OCI-LY3 (cell line): Measurements from ENCODE around the gene DEDD2.

Experiments
- H2AFZ ChIP-seq: fragments of 200-600, 300-600 bp; shearing (Covaris generic); 2 replicates; pipeline ENCODE4 v1.6.0; 2014; ENCODE audit warnings: antibody characterized with exemption, low read depth, low read length
- H3K27ac ChIP-seq: fragments of 200-600, 300-600 bp; sonication (generic); 2 replicates; pipeline ENCODE4 v1.5.1; 2014; ENCODE audit warnings: mild to moderate bottlenecking, low read length, moderate library complexity, mixed read lengths
- H3K27me3 ChIP-seq: fragments of 200-600, 300-600 bp; sonication (generic); 2 replicates; pipeline ENCODE4 v1.6.1; 2014; ENCODE audit warnings: low read depth, low read length, mixed read lengths
- H3K36me3 ChIP-seq: fragments of 200-600, 300-600 bp; sonication (generic); replicated peaks from 2 replicates; pipeline ENCODE3; 2014; ENCODE audit warnings: low read depth, low read length, mixed read lengths
- H3K4me1 ChIP-seq: fragments of 300-600, 200-600 bp; sonication (generic); 2 replicates; pipeline ENCODE4 v1.6.1; 2014; ENCODE audit warnings: low read length, mixed read lengths
- H3K4me2 ChIP-seq: fragments of 200-600, 300-600 bp; sonication (generic); 2 replicates; pipeline ENCODE4 v1.6.1; 2014; ENCODE audit warnings: low read length, mixed read lengths
- H3K4me3 ChIP-seq: fragments of 300-600, 200-600 bp; sonication (generic); 2 replicates; pipeline ENCODE4 v1.5.1; 2014; ENCODE audit warnings: antibody characterized with exemption, mild to moderate bottlenecking, low read length, moderate library complexity
- H3K79me2 ChIP-seq: fragments of 300-600, 200-600 bp; shearing (Covaris generic); 2 replicates; pipeline ENCODE4 v1.6.1; 2014; ENCODE audit warnings: mild to moderate bottlenecking, low read length, mixed read lengths
- H3K9ac ChIP-seq: fragments of 300-600, 200-600 bp; shearing (Covaris generic); 2 replicates; pipeline ENCODE4 v1.6.0; 2014; ENCODE audit warnings: mild to moderate bottlenecking, low read length, moderate library complexity
- H3K9me3 ChIP-seq: fragments of 200-600, 300-600 bp; shearing (Covaris generic); 2 replicates; pipeline ENCODE4 v1.6.1; 2014; ENCODE audit warnings: low read length, mixed read lengths; ENCODE audit not compliant: insufficient read depth
- H4K20me1 ChIP-seq: fragments of 200-600, 300-600 bp; sonication (generic); 2 replicates; pipeline ENCODE4 v1.6.1; 2016; ENCODE audit warnings: low read length, mixed read lengths; ENCODE audit not compliant: insufficient read depth
- EZH2phosphoT487 ChIP-seq: fragments of 200-600 bp; shearing (Covaris generic); IDR thresholded peaks from 2 replicates; pipeline ENCODE4 v1.6.1; 2018; ENCODE audit warnings: antibody characterized with exemption, mixed run types, low read depth
- TF ChIP-seq, protein P1 (sequence below): fragments of 200-600, 300-600 bp; sonication (generic); IDR thresholded peaks from 2 replicates; pipeline ENCODE4 v1.5.1; 2014; ENCODE audit warnings: antibody characterized with exemption, low read length, low read depth

The DEDD2 gene

DNA sequence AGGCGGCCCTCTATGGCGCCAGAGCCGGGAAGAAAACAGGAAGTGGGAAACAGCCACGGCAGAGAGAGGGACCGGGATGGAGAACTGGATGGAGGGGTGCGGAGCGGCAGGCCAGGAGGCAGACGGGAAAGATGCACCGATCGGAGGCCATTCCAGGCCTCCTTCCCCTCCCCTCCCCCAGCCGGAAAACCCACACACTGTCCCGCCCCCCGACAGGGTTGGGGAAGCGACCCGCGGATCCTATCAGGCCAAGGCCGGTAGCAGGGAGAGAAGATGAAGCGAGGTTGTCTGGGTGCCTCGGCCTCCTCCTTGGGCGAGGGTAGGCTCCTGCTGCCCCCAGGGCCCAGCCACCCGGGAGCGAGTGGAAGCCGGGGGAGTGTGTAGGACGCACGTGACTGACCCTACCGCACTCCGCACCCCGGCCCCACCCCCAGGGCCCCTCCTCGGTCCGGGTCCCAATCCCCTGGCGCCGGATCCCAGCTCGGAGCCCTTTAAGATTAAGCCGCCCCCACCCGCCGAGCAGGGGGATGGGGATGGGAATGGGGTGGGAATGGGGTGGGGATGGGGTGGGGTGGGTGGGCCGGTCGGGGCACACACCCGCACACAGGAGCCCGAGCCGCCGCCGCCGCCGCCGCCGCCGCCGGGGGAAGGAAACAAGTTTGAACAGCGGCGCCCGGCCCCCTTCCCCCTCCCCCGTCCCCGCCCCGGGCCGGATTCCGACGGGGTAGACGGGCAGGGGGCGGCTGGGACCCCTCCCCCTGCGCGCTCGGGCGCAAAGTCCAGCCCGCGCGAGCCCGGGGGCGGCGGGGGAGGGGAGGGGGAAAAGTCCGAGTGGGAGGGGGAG lies 36.0 kb upstream of the DEDD2 start:
- Histone ChIP-seq H2AFZ (no peak overlapping the region), H3K4me1 (peaks cover 17% of the 10 kb centered on the region), H3K27me3 (peaks cover 11% of the 10 kb centered on the region; the same call in 1 of the 2 replicates), H3K9me3 (no peaks in the 10 kb centered on the region), H3K27ac (peak overlapping the region; percentile 83), H3K9ac (peak overlapping the region; percentile 96), H3K79me2 (peaks cover 55% of the 10 kb centered on the region), H3K4me2 (peak overlapping the region; percentile 97), H3K4me3 (peak overlapping the region; percentile 93), H4K20me1 (peaks cover 31% of the 10 kb centered on the region), H3K36me3 (peaks cover 7% of the 10 kb centered on the region)
- no peak for TF ChIP-seq EZH2phosphoT487

DNA sequence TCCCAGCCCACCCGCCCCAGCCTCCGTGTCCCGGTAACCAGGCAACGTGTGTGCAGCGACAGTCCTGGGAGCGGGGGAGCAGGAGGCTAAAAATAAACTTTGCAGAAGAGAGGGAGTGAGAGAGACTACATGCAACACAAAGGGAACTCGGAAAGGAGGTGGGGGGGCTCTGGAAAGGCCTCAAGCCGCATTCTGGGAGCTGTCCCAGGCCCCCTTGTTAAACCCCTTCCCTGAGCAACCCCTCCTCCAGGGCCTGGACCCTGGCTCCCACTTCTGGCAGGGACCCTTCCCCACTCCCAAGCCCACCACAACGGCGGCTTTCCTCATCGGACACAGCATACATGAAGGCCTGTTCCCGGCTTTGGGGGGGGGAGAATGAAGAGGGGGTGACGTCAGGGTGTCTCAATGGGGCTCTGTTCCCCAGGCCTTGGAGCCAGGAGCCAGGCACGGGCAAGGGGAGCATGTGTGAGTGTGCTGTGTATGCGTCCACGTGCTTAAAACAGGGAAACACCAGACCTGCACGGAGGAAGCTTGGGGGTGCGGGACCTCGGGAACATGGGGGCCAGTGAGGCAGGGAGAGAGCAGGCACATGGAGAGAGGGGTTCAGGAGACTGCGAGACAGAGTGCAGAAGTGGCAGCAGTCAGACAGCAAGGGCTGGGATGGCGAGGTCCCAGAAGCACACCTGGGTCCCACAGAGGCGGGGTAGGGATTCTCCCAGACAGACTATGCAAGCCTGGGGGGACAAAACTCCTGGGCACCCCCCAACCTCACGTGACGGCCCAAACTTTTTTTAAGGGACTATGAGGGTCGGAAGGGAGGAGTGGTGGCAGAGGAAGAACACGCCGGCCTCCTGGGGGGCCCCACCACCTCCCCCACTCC lies 35.1 kb upstream of the DEDD2 start:
- Histone ChIP-seq H4K20me1 (peaks cover 31% of the 10 kb centered on the region), H3K27me3 (peaks cover 11% of the 10 kb centered on the region; the same call in 1 of the 2 replicates), H3K9me3 (no peaks in the 10 kb centered on the region), H3K4me2 (peak overlapping the region; percentile 97), H3K79me2 (peaks cover 55% of the 10 kb centered on the region), H3K9ac (peak overlapping the region; percentile 83), H2AFZ (no peak overlapping the region), H3K4me3 (peak overlapping the region; percentile 93), H3K36me3 (peaks cover 7% of the 10 kb centered on the region), H3K27ac (peak overlapping the region; percentile 65), H3K4me1 (peaks cover 17% of the 10 kb centered on the region)
- no peak for TF ChIP-seq EZH2phosphoT487
- TF ChIP-seq, protein P1, sequence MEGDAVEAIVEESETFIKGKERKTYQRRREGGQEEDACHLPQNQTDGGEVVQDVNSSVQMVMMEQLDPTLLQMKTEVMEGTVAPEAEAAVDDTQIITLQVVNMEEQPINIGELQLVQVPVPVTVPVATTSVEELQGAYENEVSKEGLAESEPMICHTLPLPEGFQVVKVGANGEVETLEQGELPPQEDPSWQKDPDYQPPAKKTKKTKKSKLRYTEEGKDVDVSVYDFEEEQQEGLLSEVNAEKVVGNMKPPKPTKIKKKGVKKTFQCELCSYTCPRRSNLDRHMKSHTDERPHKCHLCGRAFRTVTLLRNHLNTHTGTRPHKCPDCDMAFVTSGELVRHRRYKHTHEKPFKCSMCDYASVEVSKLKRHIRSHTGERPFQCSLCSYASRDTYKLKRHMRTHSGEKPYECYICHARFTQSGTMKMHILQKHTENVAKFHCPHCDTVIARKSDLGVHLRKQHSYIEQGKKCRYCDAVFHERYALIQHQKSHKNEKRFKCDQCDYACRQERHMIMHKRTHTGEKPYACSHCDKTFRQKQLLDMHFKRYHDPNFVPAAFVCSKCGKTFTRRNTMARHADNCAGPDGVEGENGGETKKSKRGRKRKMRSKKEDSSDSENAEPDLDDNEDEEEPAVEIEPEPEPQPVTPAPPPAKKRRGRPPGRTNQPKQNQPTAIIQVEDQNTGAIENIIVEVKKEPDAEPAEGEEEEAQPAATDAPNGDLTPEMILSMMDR: no peak

DNA sequence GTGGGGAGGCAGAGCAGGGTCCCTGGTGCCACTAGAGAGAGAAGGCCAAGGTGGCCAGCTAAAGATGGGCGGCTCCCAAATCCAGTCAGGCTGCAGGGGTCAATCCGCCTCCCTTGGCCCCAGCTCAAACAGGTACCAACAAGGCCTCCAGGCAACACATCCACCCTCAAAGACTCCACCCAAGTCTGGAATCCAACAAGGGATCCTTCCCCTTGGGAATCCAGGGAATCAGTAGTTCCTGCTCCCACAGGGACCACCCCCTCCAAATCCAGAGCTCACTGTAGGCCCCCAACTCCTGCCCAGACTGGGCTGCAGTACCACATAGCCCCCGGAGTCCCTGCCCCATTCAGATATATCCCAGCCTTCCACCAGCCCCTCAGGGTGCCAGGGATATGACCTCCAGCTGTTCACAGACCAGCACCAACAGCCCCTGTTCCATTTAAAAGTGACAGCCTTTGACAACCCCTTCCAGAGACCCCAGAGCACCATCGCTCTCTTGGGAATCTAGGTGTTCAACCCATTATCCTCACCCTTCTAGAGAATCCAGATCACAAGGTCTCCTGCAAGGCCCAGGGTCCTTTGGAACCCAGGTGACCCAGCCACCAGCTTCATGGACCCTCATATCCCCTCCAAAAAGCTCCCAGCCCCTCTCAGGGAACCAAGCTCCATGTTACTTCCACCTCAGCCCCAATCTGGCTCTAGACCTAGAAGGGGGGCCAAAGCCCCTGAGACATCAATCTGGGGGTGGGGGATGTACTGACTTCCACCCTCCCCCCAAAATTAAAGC lies 34.3 kb upstream of the DEDD2 start:
- Histone ChIP-seq H3K9me3 (no peaks in the 10 kb centered on the region), H3K4me1 (peaks cover 22% of the 10 kb centered on the region), H3K27ac (no peak overlapping the region), H2AFZ (no peak overlapping the region), H3K4me3 (no peak overlapping the region), H3K4me2 (no peak overlapping the region), H3K36me3 (peaks cover 13% of the 10 kb centered on the region), H3K79me2 (peaks cover 55% of the 10 kb centered on the region), H4K20me1 (peaks cover 31% of the 10 kb centered on the region), H3K9ac (no peak overlapping the region), H3K27me3 (peaks cover 9% of the 10 kb centered on the region; the same call in 1 of the 2 replicates)
- no peak for TF ChIP-seq EZH2phosphoT487
- TF ChIP-seq, protein P1: no peak
